Heart left ventricle (tissue), 16 donors: Measurements from ENCODE around the gene RNF20. TPM values are rescaled to one million over a fixed set of nuclear protein-coding genes. Genes with fewer than 3 reads are reported as not detected.
"Not testable (repeated sequence)": the region's sequence is repeated elsewhere in the genome, so short reads cannot be mapped to it uniquely, and the experiment has no call there.

Experiments
- ATAC-seq, 4 donors: fragments of 200-7000 bp; cut with Tn5 transposase; one replicate each; pipeline ENCODE4 v1.9.1; 2020 to 2022; ENCODE audit warnings: moderate library complexity in 4 of 4, mild to moderate bottlenecking in 3 of 4, moderate number of reproducible peaks in 1 of 4
- DNase-seq, 5 donors: peaks; one replicate each; pipeline ENCODE4 v3.0.0-alpha.2; 2020
- H3K27ac ChIP-seq, 12 donors: fragments of 200-600 bp; sonication (generic) in 4 of 12; one replicate each; pipeline versions ENCODE4 v1.5.0 to v1.8.0; 2016 to 2022; ENCODE audit warnings: mild to moderate bottlenecking in 2 of 12
- H3K27me3 ChIP-seq, 9 donors: fragments of 200-600 bp; sonication (generic) in 2 of 9; one replicate each; pipeline versions ENCODE4 v1.5.1 to v1.8.0; 2016 to 2022; ENCODE audit warnings: mild to moderate bottlenecking in 3 of 9
- H3K36me3 ChIP-seq, 9 donors: fragments of 200-600 bp; sonication (generic) in 2 of 9; one replicate each; pipeline versions ENCODE4 v1.5.0 to v1.8.0; 2018 to 2022; ENCODE audit warnings: mild to moderate bottlenecking in 2 of 9
- H3K4me1 ChIP-seq, 12 donors: fragments of 200-600 bp; sonication (generic) in 4 of 12; one replicate each; pipeline versions ENCODE4 v1.5.0 to v1.8.0; 2016 to 2022; ENCODE audit warnings: mild to moderate bottlenecking in 3 of 12
- H3K4me3 ChIP-seq, 12 donors: fragments of 200-600 bp; sonication (generic) in 4 of 12; one replicate each; pipeline versions ENCODE4 v1.5.0 to v1.8.0; 2017 to 2022; ENCODE audit warnings: mild to moderate bottlenecking in 9 of 12, moderate library complexity in 4 of 12
- H3K9me3 ChIP-seq, 12 donors: fragments of 200-600 bp; sonication (generic) in 4 of 12; one replicate each; pipeline versions ENCODE4 v1.5.0 to v1.8.0; 2016 to 2022; ENCODE audit warnings: mild to moderate bottlenecking in 1 of 12
- CTCF ChIP-seq, 12 donors: fragments of 200-600 bp; sonication (generic) in 4 of 12; IDR thresholded peaks; one replicate each; pipeline versions ENCODE4 v1.5.0 to v1.8.0; 2018 to 2022; ENCODE audit warnings: antibody characterized with exemption in 12 of 12, mild to moderate bottlenecking in 5 of 12
- POLR2A ChIP-seq, 2 donors: fragments of 450-650 bp; IDR thresholded peaks; one replicate each; pipeline ENCODE4 v1.6.1; 2017; ENCODE audit warnings: antibody characterized with exemption in 2 of 2, mild to moderate bottlenecking in 2 of 2, moderate library complexity in 2 of 2
- WGBS, 4 donors: extraction: QIAGEN DNeasy Blood & Tissue Kit in 2 of 4; methylation state at CpG; one replicate each; pipeline versions ENCODE4 v1.1.5 to v1.1.7; 2013 to 2018; 5-methylcytosine and 5-hydroxymethylcytosine counted together
- intact Hi-C, 10 donors: fragments of 100-400 bp; cut with DNase I; formaldehyde crosslinking; loops; one replicate each; pipeline versions ENCODE4 v1.11.1 to v1.14.2; 2022
- polyA plus RNA-seq, 2 donors: library from polyadenylated mRNA; stranded (reverse); fragments of 200-250 nt; gene quantifications; one replicate each; pipeline ENCODE4 v1.2.3, GENCODE V29; 2013
- total RNA-seq, 9 donors: library from RNA; depleted of rRNA in 2 of 9; stranded (reverse); fragments of >200 nt in 2 of 9; fragmentation: NEBNext Ultra II Directional in 3 of 9; extraction: Animal tissue kit (Norgen Biotek cat#: 25700) in 3 of 9; gene quantifications; one replicate each; pipeline versions ENCODE4 v1.1.0 to v1.2.4, GENCODE V29; 2016 to 2023
- donor health status: ischemic (EF 13 %, LVEDD 7.1; RV severe dilation, severe dysfunction).
- donor health status: healthy with polysubstance abuse.
- donor health status: DM: no; HTN: yes; CAD: no.
- donor health status: DM: no; HTN: no; CAD: no.
- donor health status: ischemic (EF 25% LVEDD 6.9; RV normal size, moderate dysfunction).
- donor health status: ischemic (EF 25% LVEDD 5.7; RV mildly dilated, moderate dysfunction).
- donor health status: healthy.
- donor health status: DM: yes; HTN: yes; CAD: no.
- donor health status: ischemic (EF 35%, LVEDD 5.7; RV mildly dilated, moderate dysfunction).
- donor health status: nonischemic (EF 11% LVEDD 7.7; RV severe dilation, severe dysfunction).
- donor health status: DM: yes; HTN: yes; CAD: no.
- donor health status: PGD.
- donor health status: ischemic (EF 29% LVEDD 5.4; RV normal size, mild dysfunction).
- donor health status: nonischemic (EF 23%, LVEDD 6.1; RV moderate dilation, normal function).

RNF20 gene
- total and polyA plus RNA-seq, 11 donors = 14.1 to 63.7 (median 45.4) TPM

- no peaks in the 10 kb centered on the region for H3K9me3 ChIP-seq
- H3K4me1 ChIP-seq = peaks cover 0 to 14% (median 0%) of the 10 kb centered on the region in 12 donors
- WGBS, 4 donors = 79 to 84% (median 83%) methylated on average over 4 of the region's 4 CpGs
- no peaks in the 10 kb centered on the region for H3K36me3 ChIP-seq
- H3K27ac ChIP-seq = no peak overlapping the region
- intact Hi-C loops = no loop called here
- no peak overlapping the region for H3K4me3 ChIP-seq
- TF ChIP-seq CTCF (IDR thresholded peaks at IDR 0.05) = no peak
- ATAC-seq (no peak), DNase-seq (no peak)
- H3K27me3 ChIP-seq = no peaks in the 10 kb centered on the region
Measured at GRCh38 chr9:101587332-101588043, 53.8 kb downstream of the RNF20 start.

GRCh38 chr9:101590074-101590473 is 56.4 kb downstream of the RNF20 start:
- ATAC-seq, H3K4me3 ChIP-seq, intact Hi-C loops, H3K27me3 ChIP-seq, H3K27ac ChIP-seq, H3K36me3 ChIP-seq, H3K9me3 ChIP-seq, DNase-seq: not testable (repeated sequence)
- peaks cover 0 to 14% (median 0%) of the 10 kb centered on the region in 12 donors for H3K4me1 ChIP-seq
- 88 to 90% (median 90%) methylated on average over 6 of the region's 6 CpGs for WGBS, 4 donors

- Histone ChIP-seq H3K9me3 (no peaks in the 10 kb centered on the region), H3K4me1 (peaks cover 0 to 10% (median 0%) of the 10 kb centered on the region in 12 donors), H3K27ac (no peak overlapping the region), H3K36me3 (no peaks in the 10 kb centered on the region), H3K27me3 (no peaks in the 10 kb centered on the region), H3K4me3 (no peak overlapping the region)
- intact Hi-C loops = no loop called here
- WGBS, 4 donors = 84 to 94% (median 91%) methylated on average over 3 of the region's 3 CpGs
- ATAC-seq = no peak
- no peak for TF ChIP-seq CTCF (IDR thresholded peaks at IDR 0.05)
- no peak for TF ChIP-seq POLR2A (IDR thresholded peaks at IDR 0.05)
- DNase-seq = no peak
Measured at GRCh38 chr9:101590901-101591300, 57.2 kb downstream of the RNF20 start.

- H3K36me3 ChIP-seq = no peaks in the 10 kb centered on the region
- no peaks in the 10 kb centered on the region for H3K27me3 ChIP-seq
- H3K9me3 ChIP-seq = no peaks in the 10 kb centered on the region
- H3K4me3 ChIP-seq = no peak overlapping the region
- no peak overlapping the region for H3K27ac ChIP-seq
- H3K4me1 ChIP-seq = peaks cover 0 to 7% (median 0%) of the 10 kb centered on the region in 12 donors
- TF ChIP-seq CTCF (IDR thresholded peaks at IDR 0.05) (no peak), POLR2A (IDR thresholded peaks at IDR 0.05) (no peak)
- intact Hi-C loops = no loop called here
- ATAC-seq = no peak
- DNase-seq = no peak
Measured at GRCh38 chr9:101591787-101592446, 58.3 kb downstream of the RNF20 start.
